C4-2B (cell line): ENCODE data around the gene AASDH.

Experiments
- CTCF ChIP-seq: fragments of 450-650 bp; conservative IDR thresholded peaks from 2 replicates; pipeline ENCODE4 v1.5.1; 2017; ENCODE audit warnings: mild to moderate bottlenecking
- ZFX ChIP-seq: fragments of 450-650 bp; IDR thresholded peaks from 2 replicates; pipeline ENCODE4 v1.6.1; 2017

- TF ChIP-seq CTCF = no peak
- no peak for TF ChIP-seq ZFX
These were observed 17.7 kb upstream of the AASDH start for GRCh38 chr4:56405016-56405415.
